Heart left ventricle (tissue), 16 donors: ENCODE measurements around the gene TTC39C. TPM values are rescaled to one million over a fixed set of nuclear protein-coding genes. Genes with fewer than 3 reads are reported as not detected.

Experiments
- ATAC-seq, 4 donors: fragments of 200-7000 bp; cut with Tn5 transposase; one replicate each; pipeline ENCODE4 v1.9.1; 2020 to 2022; ENCODE audit warnings: moderate library complexity in 4 of 4, mild to moderate bottlenecking in 3 of 4, moderate number of reproducible peaks in 1 of 4
- DNase-seq, 5 donors: peaks; one replicate each; pipeline ENCODE4 v3.0.0-alpha.2; 2020
- H3K27ac ChIP-seq, 12 donors: fragments of 200-600 bp; sonication (generic) in 4 of 12; one replicate each; pipeline versions ENCODE4 v1.5.0 to v1.8.0; 2016 to 2022; ENCODE audit warnings: mild to moderate bottlenecking in 2 of 12
- H3K27me3 ChIP-seq, 9 donors: fragments of 200-600 bp; sonication (generic) in 2 of 9; one replicate each; pipeline versions ENCODE4 v1.5.1 to v1.8.0; 2016 to 2022; ENCODE audit warnings: mild to moderate bottlenecking in 3 of 9
- H3K36me3 ChIP-seq, 9 donors: fragments of 200-600 bp; sonication (generic) in 2 of 9; one replicate each; pipeline versions ENCODE4 v1.5.0 to v1.8.0; 2018 to 2022; ENCODE audit warnings: mild to moderate bottlenecking in 2 of 9
- H3K4me1 ChIP-seq, 12 donors: fragments of 200-600 bp; sonication (generic) in 4 of 12; one replicate each; pipeline versions ENCODE4 v1.5.0 to v1.8.0; 2016 to 2022; ENCODE audit warnings: mild to moderate bottlenecking in 3 of 12
- H3K4me3 ChIP-seq, 12 donors: fragments of 200-600 bp; sonication (generic) in 4 of 12; one replicate each; pipeline versions ENCODE4 v1.5.0 to v1.8.0; 2017 to 2022; ENCODE audit warnings: mild to moderate bottlenecking in 9 of 12, moderate library complexity in 4 of 12
- H3K9me3 ChIP-seq, 12 donors: fragments of 200-600 bp; sonication (generic) in 4 of 12; one replicate each; pipeline versions ENCODE4 v1.5.0 to v1.8.0; 2016 to 2022; ENCODE audit warnings: mild to moderate bottlenecking in 1 of 12
- CTCF ChIP-seq, 12 donors: fragments of 200-600 bp; sonication (generic) in 4 of 12; IDR thresholded peaks; one replicate each; pipeline versions ENCODE4 v1.5.0 to v1.8.0; 2018 to 2022; ENCODE audit warnings: antibody characterized with exemption in 12 of 12, mild to moderate bottlenecking in 5 of 12
- POLR2A ChIP-seq, 2 donors: fragments of 450-650 bp; IDR thresholded peaks; one replicate each; pipeline ENCODE4 v1.6.1; 2017; ENCODE audit warnings: antibody characterized with exemption in 2 of 2, mild to moderate bottlenecking in 2 of 2, moderate library complexity in 2 of 2
- WGBS, 4 donors: extraction: QIAGEN DNeasy Blood & Tissue Kit in 2 of 4; methylation state at CpG; one replicate each; pipeline versions ENCODE4 v1.1.5 to v1.1.7; 2013 to 2018; 5-methylcytosine and 5-hydroxymethylcytosine counted together
- intact Hi-C, 10 donors: fragments of 100-400 bp; cut with DNase I; formaldehyde crosslinking; loops; one replicate each; pipeline versions ENCODE4 v1.11.1 to v1.14.2; 2022
- polyA plus RNA-seq, 2 donors: library from polyadenylated mRNA; stranded (reverse); fragments of 200-250 nt; gene quantifications; one replicate each; pipeline ENCODE4 v1.2.3, GENCODE V29; 2013
- total RNA-seq, 9 donors: library from RNA; depleted of rRNA in 2 of 9; stranded (reverse); fragments of >200 nt in 2 of 9; fragmentation: NEBNext Ultra II Directional in 3 of 9; extraction: Animal tissue kit (Norgen Biotek cat#: 25700) in 3 of 9; gene quantifications; one replicate each; pipeline versions ENCODE4 v1.1.0 to v1.2.4, GENCODE V29; 2016 to 2023
- donor health status: ischemic (EF 13 %, LVEDD 7.1; RV severe dilation, severe dysfunction).
- donor health status: healthy with polysubstance abuse.
- donor health status: DM: no; HTN: yes; CAD: no.
- donor health status: DM: no; HTN: no; CAD: no.
- donor health status: ischemic (EF 25% LVEDD 6.9; RV normal size, moderate dysfunction).
- donor health status: ischemic (EF 25% LVEDD 5.7; RV mildly dilated, moderate dysfunction).
- donor health status: healthy.
- donor health status: DM: yes; HTN: yes; CAD: no.
- donor health status: ischemic (EF 35%, LVEDD 5.7; RV mildly dilated, moderate dysfunction).
- donor health status: nonischemic (EF 11% LVEDD 7.7; RV severe dilation, severe dysfunction).
- donor health status: DM: yes; HTN: yes; CAD: no.
- donor health status: PGD.
- donor health status: ischemic (EF 29% LVEDD 5.4; RV normal size, mild dysfunction).
- donor health status: nonischemic (EF 23%, LVEDD 6.1; RV moderate dilation, normal function).

TTC39C gene
- total and polyA plus RNA-seq, 11 donors = 2.3 to 12.8 (median 4.7) TPM

DNA sequence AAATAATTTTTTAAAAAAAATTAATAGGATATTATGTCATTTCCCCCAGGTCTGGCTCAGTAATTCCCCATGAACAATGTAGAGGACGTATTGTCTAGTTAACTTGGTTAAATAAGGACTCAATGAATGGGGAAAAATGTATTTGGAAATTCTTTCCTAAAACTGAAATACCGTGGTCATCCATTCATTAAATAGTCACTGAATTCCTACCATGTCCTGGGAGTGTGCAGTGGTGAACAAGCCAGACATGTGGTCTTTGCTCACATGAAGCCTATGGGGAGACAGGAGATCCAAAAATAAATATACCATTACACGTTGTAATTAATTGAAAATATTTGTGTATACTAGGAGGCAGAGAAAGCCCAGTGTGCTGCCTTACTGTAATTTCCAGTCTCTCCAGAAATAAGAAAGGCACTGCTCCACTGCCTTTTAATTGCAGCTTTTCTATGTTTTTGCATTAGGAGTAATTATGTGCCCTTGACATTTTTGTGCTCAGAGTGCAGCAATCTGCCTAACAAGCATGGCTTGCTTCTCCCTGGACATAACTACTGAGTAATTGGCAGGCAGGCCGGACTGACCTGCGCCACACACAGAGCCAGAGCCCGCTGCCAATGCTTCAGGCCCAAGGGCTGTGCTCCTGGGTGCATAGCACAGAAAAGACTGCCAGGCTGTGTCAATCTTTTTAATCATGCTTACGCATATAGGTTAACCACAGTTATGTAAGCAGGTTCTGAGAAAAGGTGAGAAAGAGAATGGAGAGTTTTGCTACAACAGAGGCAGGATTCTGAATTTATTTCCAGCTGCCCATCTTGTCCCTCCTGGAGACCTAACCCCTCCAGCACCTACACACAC lies 22.2 kb upstream of the TTC39C start:
- TF ChIP-seq CTCF (IDR thresholded peaks at IDR 0.05) = no peak
- TF ChIP-seq POLR2A (IDR thresholded peaks at IDR 0.05) = no peak
- Histone ChIP-seq H3K27ac (peak overlapping the region in 6 of 12 donors; percentile 1 to 68 (median 51)), H3K36me3 (no peaks in the 10 kb centered on the region), H3K4me1 (peaks cover 0 to 14% (median 4%) of the 10 kb centered on the region in 12 donors), H3K27me3 (no peaks in the 10 kb centered on the region), H3K9me3 (no peaks in the 10 kb centered on the region), H3K4me3 (no peak overlapping the region)
- intact Hi-C loops = no loop called here
- WGBS, 4 donors = 52 to 54% (median 53%) methylated on average over 7 of the region's 7 CpGs
- DNase-seq = peak; percentile 39 to 73 (median 58)
- peak; percentile 88 to 98 (median 94) for ATAC-seq

DNA sequence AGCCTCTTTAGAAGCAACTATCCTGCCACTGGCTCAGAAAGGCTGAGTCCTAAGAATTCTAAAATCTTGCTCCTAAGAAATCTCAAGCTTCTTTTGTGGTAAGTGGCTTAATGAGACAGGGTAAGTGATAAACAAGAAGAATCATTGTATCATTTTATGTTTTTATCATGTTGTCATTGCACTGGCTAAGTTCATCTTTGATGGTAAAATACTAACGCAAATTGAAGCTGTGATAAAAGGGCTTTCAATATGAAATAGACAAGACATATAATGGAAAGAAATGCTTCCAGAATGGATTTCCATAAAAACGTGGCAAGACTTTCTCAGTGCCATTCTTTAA lies 21.6 kb upstream of the TTC39C start:
- 77 to 88% (median 84%) methylated on average over 2 of the region's 2 CpGs for WGBS, 4 donors
- peak overlapping the region in 3 of 12 donors; percentile 1 to 68 (median 19) for H3K27ac ChIP-seq
- intact Hi-C loops = no loop called here

GRCh38 chr18:23994361-23994902 lies 20.1 kb upstream of the TTC39C start:
- H3K27me3 ChIP-seq = no peaks in the 10 kb centered on the region
- H3K4me3 ChIP-seq = no peak overlapping the region
- H3K36me3 ChIP-seq = no peaks in the 10 kb centered on the region
- H3K4me1 ChIP-seq = peaks cover 0 to 14% (median 4%) of the 10 kb centered on the region in 12 donors
- intact Hi-C loops = no loop called here
- no peak for TF ChIP-seq POLR2A (IDR thresholded peaks at IDR 0.05)
- no peak for TF ChIP-seq CTCF (IDR thresholded peaks at IDR 0.05)
- DNase-seq (peak in 1 of 5 donors; percentile 26), ATAC-seq (peak in 3 of 4 donors; percentile 47 to 55 (median 49))
- H3K27ac ChIP-seq = peak overlapping the region in 2 of 12 donors; percentile 22 to 24
- WGBS, 4 donors = 18 to 30% (median 26%) methylated on average over 9 of the region's 9 CpGs
- no peaks in the 10 kb centered on the region for H3K9me3 ChIP-seq

More for the DNA sequence above, 21.6 kb upstream of the TTC39C start:
- Histone ChIP-seq H3K4me1 (peaks cover 0 to 14% (median 4%) of the 10 kb centered on the region in 12 donors), H3K4me3 (no peak overlapping the region), H3K27me3 (no peaks in the 10 kb centered on the region), H3K36me3 (no peaks in the 10 kb centered on the region), H3K9me3 (no peaks in the 10 kb centered on the region)
- ATAC-seq (peak in 1 of 4 donors; percentile 18), DNase-seq (no peak)
- TF ChIP-seq CTCF (IDR thresholded peaks at IDR 0.05) = no peak
- no peak for TF ChIP-seq POLR2A (IDR thresholded peaks at IDR 0.05)

- ATAC-seq (no peak), DNase-seq (no peak)
- Histone ChIP-seq H3K4me1 (peaks cover 0 to 14% (median 4%) of the 10 kb centered on the region in 12 donors), H3K27me3 (no peaks in the 10 kb centered on the region), H3K27ac (no peak overlapping the region), H3K36me3 (no peaks in the 10 kb centered on the region), H3K4me3 (no peak overlapping the region), H3K9me3 (no peaks in the 10 kb centered on the region)
- WGBS, 4 donors = 96 to 97% (median 97%) methylated on average over 13 of the region's 13 CpGs
- TF ChIP-seq POLR2A (IDR thresholded peaks at IDR 0.05) = no peak
- no peak for TF ChIP-seq CTCF (IDR thresholded peaks at IDR 0.05)
- intact Hi-C loops = no loop called here
These were observed 19.4 kb upstream of the TTC39C start for GRCh38 chr18:23995180-23995579.
